Measurements from ENCODE around the gene SLC16A6.
"Not testable (repeated sequence)": the region's sequence is repeated elsewhere in the genome, so short reads cannot be mapped to it uniquely, and the experiment has no call there.

SLC16A6 gene, protein sequence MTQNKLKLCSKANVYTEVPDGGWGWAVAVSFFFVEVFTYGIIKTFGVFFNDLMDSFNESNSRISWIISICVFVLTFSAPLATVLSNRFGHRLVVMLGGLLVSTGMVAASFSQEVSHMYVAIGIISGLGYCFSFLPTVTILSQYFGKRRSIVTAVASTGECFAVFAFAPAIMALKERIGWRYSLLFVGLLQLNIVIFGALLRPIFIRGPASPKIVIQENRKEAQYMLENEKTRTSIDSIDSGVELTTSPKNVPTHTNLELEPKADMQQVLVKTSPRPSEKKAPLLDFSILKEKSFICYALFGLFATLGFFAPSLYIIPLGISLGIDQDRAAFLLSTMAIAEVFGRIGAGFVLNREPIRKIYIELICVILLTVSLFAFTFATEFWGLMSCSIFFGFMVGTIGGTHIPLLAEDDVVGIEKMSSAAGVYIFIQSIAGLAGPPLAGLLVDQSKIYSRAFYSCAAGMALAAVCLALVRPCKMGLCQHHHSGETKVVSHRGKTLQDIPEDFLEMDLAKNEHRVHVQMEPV

DNA sequence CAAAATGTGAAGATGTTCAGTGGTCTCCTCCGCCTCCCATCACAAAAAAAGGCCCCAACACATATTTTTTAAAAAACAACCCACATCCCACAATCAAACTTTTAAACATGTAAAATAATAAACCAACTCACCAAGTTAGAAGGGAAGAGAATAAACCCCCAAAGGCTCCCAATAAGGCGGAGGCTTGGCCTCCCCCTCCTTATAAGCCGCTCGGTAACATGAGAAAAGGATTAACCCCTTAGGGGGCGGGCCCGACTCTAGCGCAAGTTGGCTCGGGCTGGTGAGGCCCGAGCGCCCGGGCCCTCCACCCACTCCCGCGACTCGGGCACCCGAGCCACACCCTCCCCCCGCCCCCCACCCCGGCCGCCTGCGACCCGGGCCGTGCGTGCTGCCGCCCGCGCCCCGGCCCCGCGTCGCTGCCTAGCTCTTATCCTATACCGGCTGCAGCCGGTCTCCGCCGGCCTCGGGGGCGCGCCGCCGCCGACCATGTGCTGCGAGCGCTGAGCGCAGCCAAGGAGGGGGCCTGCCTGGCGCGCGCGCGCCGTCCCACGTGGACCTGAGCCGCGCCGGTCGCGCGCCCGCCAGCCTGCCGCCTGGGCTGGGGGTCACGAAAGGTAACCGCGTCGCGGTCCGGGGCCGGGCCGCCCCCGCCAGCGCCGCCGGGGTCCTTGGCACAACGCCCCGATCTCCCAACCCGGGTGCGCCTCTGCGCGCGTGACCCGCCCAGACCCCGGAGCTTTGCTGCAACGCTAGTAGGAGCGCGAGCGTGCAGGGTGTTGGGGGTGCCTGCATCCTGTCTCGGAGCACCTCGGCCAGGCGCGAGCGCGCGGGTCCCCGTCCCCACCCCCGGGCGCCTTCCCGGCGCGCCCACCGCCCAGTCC lies at the start of gene SLC16A6, which contains the start of gene ARSG:
Gene SLC16A6, minus strand, starts transcription at position 173 of the 881 bp plus-strand sequence. CDS start 12,807 bp downstream, outside the sequence.
Gene ARSG, plus strand, starts transcription at position 541 of the 881 bp plus-strand sequence. CDS start 15,999 bp downstream, outside the sequence.
- peak; percentile 68 for DNase-seq

DNA sequence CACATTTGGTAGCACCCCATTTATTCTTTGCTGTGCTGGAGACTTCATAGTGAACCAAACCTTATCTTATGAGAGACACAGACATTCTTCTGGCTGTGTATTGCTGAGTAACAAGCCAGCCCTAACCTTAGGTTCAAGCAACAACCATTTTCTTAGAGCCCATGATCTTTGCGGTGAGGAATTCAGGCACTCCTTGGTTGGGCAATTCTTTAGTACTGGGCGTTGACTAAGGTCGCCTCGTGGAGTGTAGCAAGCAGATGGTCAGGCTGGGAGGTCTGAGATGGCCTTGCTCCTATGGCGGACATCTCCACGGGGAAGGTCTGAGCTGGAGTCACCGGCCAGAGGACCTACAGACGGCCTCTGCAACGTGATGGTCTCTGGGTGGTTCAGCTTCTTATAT lies 43.5 kb upstream of the SLC16A6 start:
- DNase-seq, result no peak

DNA sequence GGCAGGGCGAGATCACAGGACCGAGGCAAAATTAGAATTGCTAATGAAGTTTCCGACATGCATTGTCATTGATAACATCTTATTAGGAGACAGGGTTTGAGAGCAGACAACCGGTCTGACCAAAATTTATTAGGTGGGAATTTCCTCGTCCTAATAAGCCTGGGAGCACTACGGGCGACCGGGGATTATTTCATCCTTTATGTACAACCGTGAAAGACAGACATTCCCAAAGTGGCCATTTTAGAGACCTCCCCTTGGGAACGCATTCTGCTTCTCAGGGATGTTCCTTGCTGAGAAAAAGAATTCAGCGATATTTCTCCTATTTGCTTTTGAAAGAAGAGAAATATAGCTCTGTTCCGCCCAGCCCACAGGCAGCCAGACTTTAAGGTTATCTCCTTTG lies 41.0 kb upstream of the SLC16A6 start:
- not testable (repeated sequence) for DNase-seq

DNA sequence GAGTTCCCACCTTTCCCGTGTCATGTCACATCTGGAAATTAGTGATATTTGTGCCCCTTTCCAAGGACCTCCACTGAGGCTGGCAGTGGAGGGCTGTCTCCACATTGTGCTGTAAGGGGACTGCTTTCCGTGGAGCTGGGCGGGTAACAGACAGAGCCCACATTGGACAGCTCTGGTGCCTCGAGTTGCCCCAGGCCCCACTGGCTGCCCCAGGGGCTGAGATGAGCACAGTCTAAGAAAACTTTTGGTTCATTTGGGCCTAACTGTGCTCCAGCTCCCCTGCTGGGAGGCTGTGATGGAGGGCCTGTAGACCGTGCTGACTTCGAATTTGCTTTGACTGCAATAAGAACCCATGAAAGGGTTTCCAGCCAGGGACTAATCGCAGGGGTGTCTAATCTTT lies 38.4 kb upstream of the SLC16A6 start:
- DNase-seq, result no peak

DNA sequence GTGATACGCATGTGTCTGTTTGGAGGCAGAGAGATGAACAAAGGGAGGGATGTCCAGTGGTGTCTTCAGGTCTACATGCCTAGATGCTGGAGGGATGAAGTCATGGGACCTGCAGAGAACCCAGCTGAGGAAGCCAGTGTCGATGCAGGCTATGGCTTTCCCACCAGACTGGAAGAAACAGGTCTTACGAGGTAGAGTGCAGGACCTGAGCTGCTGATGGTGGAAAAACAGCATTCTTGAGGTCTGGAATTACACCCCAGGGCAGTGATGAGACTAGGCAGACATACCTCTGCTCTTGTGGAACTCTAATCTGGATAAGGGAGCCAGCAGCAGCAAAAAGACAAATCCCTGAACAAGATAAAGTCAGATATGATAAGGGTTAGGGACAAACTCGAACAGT lies 37.7 kb upstream of the SLC16A6 start:
- no peak for DNase-seq

DNA sequence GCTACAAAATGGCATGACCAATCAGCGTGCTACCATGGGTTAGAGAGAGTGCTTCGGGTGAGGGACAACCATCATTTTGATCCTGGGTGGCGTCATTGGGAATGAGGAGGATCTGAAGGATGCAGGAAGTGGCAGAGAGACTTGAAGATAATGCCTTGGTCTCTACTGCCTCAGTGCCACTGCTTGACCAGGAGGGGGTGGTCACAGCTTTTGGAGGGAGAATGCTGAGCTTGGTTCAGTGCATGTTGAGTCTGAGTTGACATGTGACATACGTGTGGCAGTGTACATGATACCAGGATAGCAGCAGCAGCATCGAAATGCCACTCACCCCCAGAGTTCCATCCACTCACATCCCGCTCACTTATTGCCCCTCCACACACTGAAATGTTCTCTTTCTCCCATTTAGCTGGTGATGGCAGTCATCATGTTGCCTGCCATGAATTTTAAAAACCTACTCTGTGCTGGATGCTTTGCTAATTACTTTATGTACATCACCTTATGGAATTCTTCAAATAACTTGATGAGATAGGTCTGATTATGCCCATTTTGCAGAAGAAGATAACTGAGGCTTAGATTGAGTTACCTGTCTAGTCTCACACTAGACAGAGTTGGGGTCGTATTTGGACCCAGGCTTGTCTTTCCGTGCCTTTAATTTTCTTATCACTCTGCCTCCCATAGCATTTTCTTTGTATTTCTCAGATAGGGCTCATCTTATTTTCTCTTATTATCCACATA lies 37.1 kb upstream of the SLC16A6 start:
- no peak for DNase-seq

DNA sequence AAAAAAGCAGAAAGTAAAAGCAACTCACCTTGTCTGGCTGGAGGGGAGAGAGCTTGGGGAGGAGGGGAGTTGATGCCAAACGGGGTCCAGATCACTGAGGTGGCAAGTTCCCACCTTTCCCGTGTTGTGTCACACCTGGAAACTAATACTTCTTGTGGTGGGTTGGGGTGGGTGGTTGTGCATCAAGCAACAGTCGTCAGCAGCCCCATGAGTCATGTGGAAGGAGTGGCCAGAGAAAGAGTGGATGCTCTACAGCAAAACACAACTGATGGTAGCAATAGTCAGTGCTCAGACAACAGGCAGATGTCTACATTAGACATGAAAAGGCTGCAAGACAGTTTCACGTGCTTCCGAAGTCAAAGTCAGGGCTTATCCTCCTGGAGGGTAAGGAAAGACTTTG lies 35.8 kb upstream of the SLC16A6 start:
- DNase-seq, result no peak

DNA sequence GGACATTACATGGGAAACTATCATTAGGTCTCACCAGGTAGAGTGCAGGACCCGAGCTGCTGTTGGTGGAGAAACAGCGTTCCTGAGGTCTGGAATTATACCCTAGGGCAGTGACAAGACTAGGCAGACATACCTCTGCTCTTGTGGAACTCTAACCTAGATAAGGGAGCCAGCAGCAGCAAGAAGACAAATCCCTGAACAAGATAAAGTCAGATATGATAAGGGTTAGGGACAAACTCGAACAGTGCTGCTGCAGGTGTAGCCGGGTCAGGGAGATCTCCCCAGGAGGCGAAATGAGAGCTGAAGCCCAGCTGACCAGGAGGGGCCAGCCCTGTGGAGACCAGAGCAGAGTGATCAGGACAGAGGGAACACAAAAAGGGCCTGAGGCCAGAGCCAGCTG lies 35.0 kb upstream of the SLC16A6 start:
- DNase-seq, result no peak

DNA sequence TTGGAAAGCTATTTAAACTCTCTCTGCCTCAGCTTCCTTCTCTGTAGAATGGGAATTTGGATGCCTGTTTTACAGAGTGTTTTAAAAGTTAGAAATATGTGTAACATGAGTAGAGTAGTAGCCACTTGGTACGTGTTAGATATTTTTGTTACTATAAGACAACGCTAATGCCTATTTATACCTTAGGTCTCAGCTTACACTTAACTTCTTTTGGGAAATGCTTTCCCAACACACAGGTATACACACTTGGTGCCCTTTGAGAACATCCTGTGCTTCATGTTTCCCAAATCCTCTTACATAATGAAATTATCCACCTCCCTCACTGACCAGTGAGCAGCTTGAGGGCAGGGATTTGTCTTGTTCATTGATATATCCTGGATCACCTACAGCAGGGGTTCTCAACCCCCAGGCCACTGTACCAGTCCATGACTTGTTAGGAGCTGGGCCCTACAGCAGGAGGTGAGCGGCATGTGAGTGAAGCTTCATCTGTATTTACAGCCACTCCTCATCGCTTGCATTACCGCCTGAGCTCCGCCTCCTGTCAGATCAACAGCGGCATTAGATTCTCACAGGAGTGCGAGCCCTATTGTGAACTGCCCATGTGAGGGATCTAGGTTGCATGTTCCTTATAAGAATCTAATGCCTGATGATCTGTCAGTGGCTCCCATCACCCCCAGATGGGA lies 33.9 kb upstream of the SLC16A6 start:
- DNase-seq, result no peak

DNA sequence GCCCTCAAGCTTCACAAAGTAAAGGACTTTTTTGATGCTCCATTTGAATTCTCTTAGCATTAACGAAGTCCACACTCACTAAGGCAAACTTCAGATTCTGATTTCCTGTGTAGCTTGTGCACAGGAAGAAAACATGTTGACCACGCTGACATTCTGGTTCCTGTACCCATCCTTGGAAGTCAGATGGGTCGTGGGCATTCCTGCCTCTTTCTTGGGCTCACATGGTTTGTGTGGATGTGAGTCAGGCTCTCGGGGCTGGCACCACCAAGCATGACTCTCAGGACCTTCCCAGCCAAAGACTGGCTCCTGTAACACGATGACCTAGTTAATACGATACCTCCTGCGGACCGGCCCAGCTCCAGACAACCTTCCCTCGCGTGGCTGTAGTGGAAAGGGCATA lies 33.2 kb upstream of the SLC16A6 start:
- DNase-seq, result no peak

DNA sequence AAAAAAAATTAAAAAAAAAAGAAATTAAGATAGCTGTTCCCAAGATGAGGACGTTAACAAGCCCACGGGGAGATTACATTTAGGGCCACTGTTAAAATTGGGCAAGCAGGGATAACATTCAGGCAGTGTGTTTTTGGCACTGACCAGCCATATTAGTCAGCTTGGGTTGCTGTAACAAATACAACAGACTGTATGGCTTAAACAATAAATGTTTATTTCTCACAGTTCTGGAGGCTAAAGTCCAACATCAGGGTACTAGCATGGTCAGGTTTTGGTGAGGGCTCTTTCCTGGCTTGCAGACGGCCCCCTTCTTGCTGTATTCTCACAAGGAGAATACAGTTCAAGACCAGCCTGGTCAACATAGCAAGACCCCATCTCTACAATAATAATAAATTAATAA lies 31.7 kb upstream of the SLC16A6 start:
- no peak for DNase-seq

DNA sequence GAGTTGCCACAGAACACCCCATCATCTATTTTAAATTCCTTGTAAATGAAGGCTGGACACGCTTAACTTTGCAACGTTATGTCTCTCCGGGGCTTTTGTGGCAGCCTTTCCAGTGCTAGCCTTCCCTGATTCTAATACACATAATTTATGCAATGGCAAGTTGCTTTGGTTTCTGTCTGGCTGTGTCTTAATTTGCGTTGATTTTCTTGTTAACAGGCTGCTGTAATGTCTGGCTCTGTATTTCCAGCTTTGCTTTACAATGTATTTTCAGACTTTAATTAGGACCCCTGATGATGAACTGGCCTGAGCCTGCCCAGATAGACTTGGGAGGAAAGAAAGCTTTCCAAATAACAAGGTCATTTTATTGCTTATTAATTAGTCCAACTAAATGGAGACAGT lies 30.6 kb upstream of the SLC16A6 start:
- no peak for DNase-seq

DNA sequence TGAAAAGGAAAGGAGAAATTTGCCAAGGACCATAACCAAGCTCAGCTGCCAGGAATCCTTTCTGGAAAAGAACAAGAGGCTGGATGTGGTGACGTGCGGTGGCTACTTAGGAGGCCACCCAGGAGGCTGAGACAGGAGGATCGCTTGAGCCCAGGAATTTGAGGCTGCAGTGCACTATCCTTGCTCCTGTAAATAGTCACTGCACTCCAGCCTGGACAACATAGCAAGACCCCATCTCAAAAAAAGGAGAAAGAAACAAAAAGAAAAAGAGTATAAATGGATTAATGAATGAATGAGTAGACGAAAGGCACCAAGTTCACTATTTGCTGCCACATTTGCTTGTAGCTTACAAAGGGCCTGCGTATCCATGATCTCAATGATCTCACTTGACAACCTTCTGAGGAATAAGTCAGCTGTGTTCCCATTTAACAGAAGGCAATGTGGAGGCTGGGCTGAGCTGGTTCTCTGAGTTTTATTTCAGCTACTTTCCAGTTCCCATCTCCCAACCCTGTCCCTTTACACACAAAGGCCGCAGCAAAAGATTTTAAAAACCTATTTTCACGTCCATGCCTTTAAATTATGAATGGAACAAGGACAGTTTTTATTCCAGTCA lies 30.1 kb upstream of the SLC16A6 start:
- no peak for DNase-seq

DNA sequence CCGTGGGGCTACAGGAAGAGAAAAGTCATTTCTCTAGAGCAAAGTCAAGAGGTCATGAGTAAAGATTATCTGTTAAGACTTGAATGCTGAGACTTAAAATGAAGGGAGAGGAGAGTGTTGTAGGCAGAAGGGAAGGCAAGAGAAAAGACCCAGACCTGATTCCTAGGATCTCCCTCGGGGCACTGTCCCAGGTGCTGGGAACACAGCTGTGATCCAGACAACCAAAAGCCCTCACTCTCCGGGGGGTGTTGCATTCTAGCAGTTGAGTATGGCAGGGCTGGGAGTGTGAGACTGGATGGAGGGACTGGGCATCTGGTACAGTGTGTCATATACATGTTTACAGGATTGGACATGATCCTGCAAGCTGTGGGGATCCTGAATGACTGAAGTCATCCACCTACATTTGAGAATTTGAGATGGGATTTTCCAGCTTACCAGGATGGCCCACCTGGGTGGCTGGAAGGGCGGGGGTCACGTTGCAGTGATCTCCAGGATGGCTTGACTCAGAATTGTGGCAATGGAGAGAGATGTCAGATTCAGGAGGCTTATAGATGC lies 29.5 kb upstream of the SLC16A6 start:
- DNase-seq, result no peak

DNA sequence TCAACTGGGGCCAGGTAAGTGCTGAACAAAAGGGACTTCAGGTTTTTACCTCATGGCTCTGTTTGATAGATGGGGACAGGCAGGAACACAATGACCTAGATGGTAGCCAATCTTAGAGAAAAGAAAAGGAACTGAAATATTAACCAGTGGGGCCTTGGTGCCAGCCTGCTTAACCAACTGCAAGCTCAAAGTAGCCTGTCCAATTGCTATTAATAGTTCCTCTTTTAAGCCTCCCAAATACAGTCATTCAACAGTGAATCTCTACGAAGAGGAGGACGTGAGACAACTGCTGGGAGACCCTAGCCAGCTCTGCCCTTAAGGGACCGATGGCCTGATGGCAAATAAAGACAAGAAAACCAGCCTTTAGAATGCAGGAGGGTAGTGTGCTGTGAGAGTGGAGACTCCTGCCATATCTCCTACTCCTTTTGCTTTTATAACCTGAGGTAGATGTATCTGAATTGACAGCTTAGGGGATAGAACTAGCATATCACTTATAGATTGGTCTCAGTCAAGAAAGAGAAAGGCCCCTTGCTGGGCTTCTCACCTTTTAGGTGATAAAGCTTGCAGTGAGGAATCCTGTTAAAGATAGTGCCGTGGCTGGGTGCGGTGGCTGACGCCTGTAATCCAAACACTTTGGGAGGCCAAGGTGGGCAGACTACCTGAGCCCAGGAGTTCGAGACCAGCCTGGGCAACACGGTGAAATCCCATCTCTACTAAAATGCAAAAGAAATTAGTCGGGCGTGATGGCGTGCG lies 28.7 kb upstream of the SLC16A6 start:
- DNase-seq, result no peak

DNA sequence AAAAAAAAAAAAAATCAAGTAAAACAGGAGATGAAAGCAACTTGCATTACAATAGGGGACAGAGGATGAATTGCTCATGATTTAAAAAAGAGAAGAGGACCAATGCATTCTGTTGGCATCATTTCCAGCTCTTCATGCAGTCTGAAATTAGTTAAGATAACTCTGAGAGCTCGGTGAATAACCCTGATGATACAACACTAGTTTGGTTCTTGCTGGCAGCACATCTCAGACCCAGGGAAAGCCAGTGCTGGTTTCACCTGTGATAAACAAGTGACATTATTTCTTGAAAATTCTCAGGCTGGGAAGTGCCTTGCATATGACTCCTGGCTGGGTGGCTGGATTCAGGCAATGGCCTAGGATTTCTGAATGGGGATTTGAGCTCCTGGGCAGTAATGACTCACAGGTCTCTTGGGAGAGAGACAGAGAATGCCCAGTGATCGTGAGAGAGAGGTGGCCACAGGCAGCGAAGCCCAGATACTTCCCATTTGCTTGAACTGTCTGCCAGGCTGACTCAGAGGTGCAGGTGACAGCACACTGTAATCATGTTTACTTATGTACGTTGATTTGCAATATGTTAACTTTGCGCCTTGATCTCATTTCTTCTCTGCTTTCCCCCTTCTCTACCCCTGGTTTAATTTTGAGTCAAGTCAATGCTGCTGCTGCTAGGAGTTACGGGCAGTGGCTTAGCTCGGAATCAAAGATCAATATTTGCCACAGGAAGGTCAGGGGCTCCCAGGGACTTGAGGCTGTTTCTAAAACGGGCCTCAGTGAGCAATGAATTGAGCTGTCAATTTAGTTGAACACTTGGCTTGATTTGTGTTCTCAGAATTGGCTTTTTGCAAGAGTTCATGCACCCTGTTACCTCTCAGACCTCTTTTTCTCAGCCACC lies 27.4 kb upstream of the SLC16A6 start:
- no peak for DNase-seq

DNA sequence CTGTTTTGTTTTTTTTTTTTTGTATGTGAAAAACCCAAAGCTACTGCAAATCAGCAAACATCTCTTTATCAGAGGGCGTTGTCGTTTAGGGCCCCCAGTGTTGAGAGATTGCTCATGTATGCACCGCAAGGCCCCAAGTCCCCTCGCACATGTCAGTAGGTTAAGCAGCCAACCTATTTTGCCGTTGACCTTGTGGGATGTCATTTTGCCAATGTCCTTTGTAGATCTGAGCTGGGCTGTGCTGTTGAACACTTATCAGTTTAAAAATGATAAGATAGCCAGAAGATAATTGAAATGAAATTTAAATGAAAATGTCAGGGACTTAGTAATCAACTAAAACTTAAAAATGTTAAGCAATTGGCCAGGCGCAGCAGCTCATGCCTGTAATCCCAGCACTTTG lies 26.5 kb upstream of the SLC16A6 start:
- no peak for DNase-seq

DNA sequence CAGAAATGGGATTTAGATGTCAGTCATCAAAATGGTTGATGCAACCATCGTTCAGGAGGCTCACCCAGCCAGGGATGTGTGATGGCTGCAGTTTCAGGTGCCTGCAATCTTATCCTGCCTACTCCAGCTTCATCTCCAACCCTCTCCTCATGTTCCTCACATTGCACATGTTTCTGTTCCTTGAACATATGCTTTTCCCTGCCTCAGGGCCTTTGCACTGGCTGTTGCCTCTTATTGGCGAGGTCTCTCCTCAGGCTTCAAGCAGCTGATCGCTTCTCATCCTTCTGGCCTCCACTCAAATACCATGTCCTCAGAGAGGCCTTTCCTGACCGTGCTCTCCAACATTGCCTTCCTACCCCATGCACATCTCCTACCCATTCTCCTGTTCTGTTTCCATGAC lies 25.0 kb upstream of the SLC16A6 start:
- DNase-seq, result no peak

DNA sequence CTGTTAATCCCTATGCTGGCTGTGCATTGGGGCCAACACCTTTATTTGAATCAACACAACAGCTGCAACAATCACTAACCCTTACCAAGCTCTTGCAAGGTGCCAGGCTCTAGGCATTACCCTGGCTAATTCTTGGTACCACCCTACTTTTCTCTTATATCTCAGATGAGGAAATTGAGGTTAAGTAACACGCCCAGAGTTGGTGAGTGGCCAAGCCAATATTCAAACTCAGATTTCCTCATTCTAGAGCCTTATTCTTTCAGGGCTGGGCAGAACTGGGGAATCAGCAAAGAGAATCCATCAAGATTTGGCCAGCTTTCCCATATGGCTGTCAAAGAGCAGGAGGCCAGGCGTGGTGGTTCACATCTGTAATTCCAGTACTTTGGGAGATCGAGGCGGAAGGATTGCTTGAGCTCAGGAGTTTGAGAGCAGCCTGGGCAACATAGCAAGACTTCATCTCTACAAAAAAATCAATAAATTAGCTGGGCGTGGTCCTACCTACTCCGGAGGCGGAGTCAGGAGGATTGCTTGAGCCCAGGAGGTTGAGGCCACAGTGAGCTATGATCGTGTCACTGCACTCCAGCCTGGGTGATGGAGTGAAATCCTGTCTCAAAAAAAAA lies 24.1 kb upstream of the SLC16A6 start:
- DNase-seq, result no peak
